Activated naive CD4-positive, alpha-beta T cell treated with anti-CD3 and anti-CD28 coated beads for 36 hours (primary cell): ENCODE measurements around the gene PAK6. TPM values are rescaled to one million over a fixed set of nuclear protein-coding genes. Genes with fewer than 3 reads are reported as not detected.
A peak's percentile ranks its signal among the peaks of the same experiment; 100 is the strongest.

ENCODE experiments used
- CTCF ChIA-PET: fragments of 350-600 bp; sonication (Branson Sonifier 250); formaldehyde crosslinking; loops from one replicate; lab custom pipeline; 2021; ENCODE audit warnings: antibody characterized with exemption; lab: Charles Lee
- DNase-seq: peaks from one replicate; pipeline ENCODE4 v3.0.0-alpha.2; 2020
- H3K27ac Mint-ChIP-seq: one replicate; pipeline ENCODE4 v1.8.0; 2021; ENCODE audit warnings: mild to moderate bottlenecking, mixed read lengths
- H3K27me3 Mint-ChIP-seq: one replicate; pipeline ENCODE4 v1.8.0; 2021; ENCODE audit warnings: low read depth, mixed read lengths
- H3K36me3 Mint-ChIP-seq: one replicate; pipeline ENCODE4 v1.8.0; 2021; ENCODE audit warnings: low read depth, mixed read lengths
- H3K4me1 Mint-ChIP-seq: one replicate; pipeline ENCODE4 v1.8.0; 2021; ENCODE audit warnings: low read depth, mixed read lengths
- H3K4me3 Mint-ChIP-seq: one replicate; pipeline ENCODE4 v1.8.0; 2021; ENCODE audit warnings: mild to moderate bottlenecking, moderate library complexity, mixed read lengths
- H3K9me3 Mint-ChIP-seq: one replicate; pipeline ENCODE4 v1.8.0; 2021; ENCODE audit warnings: mixed read lengths
- intact Hi-C: fragments of 100-400 bp; cut with micrococcal nuclease; formaldehyde crosslinking; loops from one replicate; pipeline ENCODE4 v1.15.1; 2023
- total RNA-seq, 2 experiments: library from RNA; stranded (reverse); gene quantifications; one replicate each; pipeline ENCODE4 v1.2.3, GENCODE V29; 2021

Gene PAK6
- total RNA-seq, 2 experiments from 2014 or later = not detected

- no peak for DNase-seq
- Mint-ChIP-seq H3K27me3 (peaks cover 21% of the 10 kb centered on the region), H3K4me1 (peaks cover 4% of the 10 kb centered on the region), H3K4me3 (no peak overlapping the region), H3K36me3 (no peaks in the 10 kb centered on the region), H3K27ac (no peak overlapping the region), H3K9me3 (no peaks in the 10 kb centered on the region)
- CTCF ChIA-PET = interaction anchor here (0.6 to 1.5 kb wide), 2 partner anchors 25 to 206 kb away, joined by 3 to 4 read pairs; no protein-coding TSS in a partner anchor
- intact Hi-C loops = no loop called here
Observed at GRCh38 chr15:40251486-40252140, 12.8 kb downstream of the PAK6 start.

- H3K27ac Mint-ChIP-seq = no peak overlapping the region
- no peaks in the 10 kb centered on the region for H3K36me3 Mint-ChIP-seq
- H3K27me3 Mint-ChIP-seq = peaks cover 21% of the 10 kb centered on the region
- no peaks in the 10 kb centered on the region for H3K9me3 Mint-ChIP-seq
- DNase-seq = no peak
- intact Hi-C loops = no loop called here
- H3K4me3 Mint-ChIP-seq = no peak overlapping the region
- CTCF ChIA-PET = no interaction called here
- peaks cover 4% of the 10 kb centered on the region for H3K4me1 Mint-ChIP-seq
Observed at GRCh38 chr15:40252141-40252437, 13.2 kb downstream of the PAK6 start.

- CTCF ChIA-PET = interaction anchor here (0.6 kb wide), 1 partner anchor 29 kb away, joined by 4 read pairs; no protein-coding TSS in a partner anchor
- peaks cover 21% of the 10 kb centered on the region for H3K27me3 Mint-ChIP-seq
- peak overlapping the region; percentile 60 for H3K4me3 Mint-ChIP-seq
- H3K9me3 Mint-ChIP-seq = no peaks in the 10 kb centered on the region
- no peak for DNase-seq
- H3K36me3 Mint-ChIP-seq = no peaks in the 10 kb centered on the region
- intact Hi-C loops = no loop called here
- no peak overlapping the region for H3K27ac Mint-ChIP-seq
- H3K4me1 Mint-ChIP-seq = peaks cover 4% of the 10 kb centered on the region
Observed at GRCh38 chr15:40252438-40253166, 13.7 kb downstream of the PAK6 start.

- CTCF ChIA-PET = interaction anchor here (0.6 kb wide), 1 partner anchor 29 kb away, joined by 4 read pairs; no protein-coding TSS in a partner anchor
- H3K36me3 Mint-ChIP-seq = no peaks in the 10 kb centered on the region
- no peak overlapping the region for H3K27ac Mint-ChIP-seq
- H3K9me3 Mint-ChIP-seq = no peaks in the 10 kb centered on the region
- no peak for DNase-seq
- intact Hi-C loops = no loop called here
- H3K27me3 Mint-ChIP-seq = peaks cover 21% of the 10 kb centered on the region
- H3K4me1 Mint-ChIP-seq = peaks cover 4% of the 10 kb centered on the region
- peak overlapping the region; percentile 60 for H3K4me3 Mint-ChIP-seq
Observed at GRCh38 chr15:40253167-40253790, 14.4 kb downstream of the PAK6 start.

GRCh38 chr15:40254452-40254851, 15.6 kb downstream of the PAK6 start:
- H3K27me3 Mint-ChIP-seq = peaks cover 21% of the 10 kb centered on the region
- DNase-seq = no peak
- H3K27ac Mint-ChIP-seq = no peak overlapping the region
- intact Hi-C loops = no loop called here
- no peak overlapping the region for H3K4me3 Mint-ChIP-seq
- peaks cover 4% of the 10 kb centered on the region for H3K4me1 Mint-ChIP-seq
- H3K9me3 Mint-ChIP-seq = no peaks in the 10 kb centered on the region
- no peaks in the 10 kb centered on the region for H3K36me3 Mint-ChIP-seq
- CTCF ChIA-PET = interaction anchor here (0.8 to 1.8 kb wide), 5 partner anchors 19 to 209 kb away, joined by 3 to 6 read pairs (median 5); no protein-coding TSS in a partner anchor

- no peak overlapping the region for H3K4me3 Mint-ChIP-seq
- no peak overlapping the region for H3K27ac Mint-ChIP-seq
- CTCF ChIA-PET = interaction anchor here (0.8 to 1.8 kb wide), 5 partner anchors 18 to 209 kb away, joined by 3 to 6 read pairs (median 5); no protein-coding TSS in a partner anchor
- no peak for DNase-seq
- H3K27me3 Mint-ChIP-seq = peaks cover 21% of the 10 kb centered on the region
- no peaks in the 10 kb centered on the region for H3K9me3 Mint-ChIP-seq
- intact Hi-C loops = no loop called here
- peaks cover 4% of the 10 kb centered on the region for H3K4me1 Mint-ChIP-seq
- H3K36me3 Mint-ChIP-seq = no peaks in the 10 kb centered on the region
Observed at GRCh38 chr15:40255033-40255432, 16.2 kb downstream of the PAK6 start.

- H3K27ac Mint-ChIP-seq = no peak overlapping the region
- no peaks in the 10 kb centered on the region for H3K9me3 Mint-ChIP-seq
- peaks cover 18% of the 10 kb centered on the region for H3K27me3 Mint-ChIP-seq
- no peak for DNase-seq
- intact Hi-C loops = no loop called here
- peaks cover 4% of the 10 kb centered on the region for H3K4me1 Mint-ChIP-seq
- no peaks in the 10 kb centered on the region for H3K36me3 Mint-ChIP-seq
- CTCF ChIA-PET = interaction anchor here (0.5 to 2.2 kb wide), 4 partner anchors 17 to 333 kb away, joined by 3 to 6 read pairs (median 4); no protein-coding TSS in a partner anchor
- no peak overlapping the region for H3K4me3 Mint-ChIP-seq
Observed at GRCh38 chr15:40256638-40257235, 17.9 kb downstream of the PAK6 start.

- DNase-seq = no peak
- CTCF ChIA-PET = interaction anchor here (0.7 to 2.2 kb wide), 5 partner anchors 17 to 152 kb away, joined by 3 to 7 read pairs (median 3); no protein-coding TSS in a partner anchor
- Mint-ChIP-seq H3K4me3 (no peak overlapping the region), H3K27ac (no peak overlapping the region), H3K27me3 (peaks cover 16% of the 10 kb centered on the region), H3K9me3 (no peaks in the 10 kb centered on the region), H3K36me3 (no peaks in the 10 kb centered on the region), H3K4me1 (peaks cover 4% of the 10 kb centered on the region)
- intact Hi-C loops = no loop called here
Observed at GRCh38 chr15:40257656-40258450, 19.0 kb downstream of the PAK6 start.

- H3K36me3 Mint-ChIP-seq = no peaks in the 10 kb centered on the region
- DNase-seq = no peak
- H3K9me3 Mint-ChIP-seq = no peaks in the 10 kb centered on the region
- intact Hi-C loops = no loop called here
- no peak overlapping the region for H3K4me3 Mint-ChIP-seq
- peaks cover 10% of the 10 kb centered on the region for H3K27me3 Mint-ChIP-seq
- H3K4me1 Mint-ChIP-seq = no peaks in the 10 kb centered on the region
- CTCF ChIA-PET = interaction anchor here (0.7 to 2.2 kb wide), 6 partner anchors 16 to 153 kb away, joined by 3 to 7 read pairs (median 3); no protein-coding TSS in a partner anchor
- H3K27ac Mint-ChIP-seq = no peak overlapping the region
Observed at GRCh38 chr15:40258544-40258943, 19.7 kb downstream of the PAK6 start.

- Mint-ChIP-seq H3K4me1 (no peaks in the 10 kb centered on the region), H3K4me3 (no peak overlapping the region), H3K9me3 (no peaks in the 10 kb centered on the region), H3K27ac (no peak overlapping the region), H3K36me3 (no peaks in the 10 kb centered on the region), H3K27me3 (peaks cover 6% of the 10 kb centered on the region)
- DNase-seq = no peak
- intact Hi-C loops = no loop called here
- CTCF ChIA-PET = interaction anchor here (0.9 to 1.6 kb wide), 3 partner anchors 16 to 79 kb away, joined by 3 to 7 read pairs (median 3); no protein-coding TSS in a partner anchor
Observed at GRCh38 chr15:40259021-40259420, 20.2 kb downstream of the PAK6 start.

GRCh38 chr15:40263024-40263754, 24.3 kb downstream of the PAK6 start:
- H3K27me3 Mint-ChIP-seq = no peaks in the 10 kb centered on the region
- H3K27ac Mint-ChIP-seq = no peak overlapping the region
- DNase-seq = no peak
- intact Hi-C loops = no loop called here
- H3K9me3 Mint-ChIP-seq = no peaks in the 10 kb centered on the region
- H3K4me1 Mint-ChIP-seq = no peaks in the 10 kb centered on the region
- no peak overlapping the region for H3K4me3 Mint-ChIP-seq
- CTCF ChIA-PET = interaction anchor here (1.2 to 6.3 kb wide), 4 partner anchors 10 to 216 kb away, joined by 3 to 46 read pairs (median 8); no protein-coding TSS in a partner anchor
- no peaks in the 10 kb centered on the region for H3K36me3 Mint-ChIP-seq
